ENCODE measurements around the gene BTRC.
"Not testable (repeated sequence)": the region's sequence is repeated elsewhere in the genome, so short reads cannot be mapped to it uniquely, and the experiment has no call there.

Gene BTRC

GRCh38 chr10:101353692-101354327 lies at the start of gene BTRC:
Gene BTRC (plus strand): TSS chr10:101354165. CDS start chr10:101354181, 16 bp downstream.
- DNase-seq (ENCODE audit: low read depth) = peak; percentile 99

GRCh38 chr10:101304316-101304715 lies 49.6 kb upstream of the BTRC start:
- no peak for DNase-seq (ENCODE audit: low read depth)

DNA sequence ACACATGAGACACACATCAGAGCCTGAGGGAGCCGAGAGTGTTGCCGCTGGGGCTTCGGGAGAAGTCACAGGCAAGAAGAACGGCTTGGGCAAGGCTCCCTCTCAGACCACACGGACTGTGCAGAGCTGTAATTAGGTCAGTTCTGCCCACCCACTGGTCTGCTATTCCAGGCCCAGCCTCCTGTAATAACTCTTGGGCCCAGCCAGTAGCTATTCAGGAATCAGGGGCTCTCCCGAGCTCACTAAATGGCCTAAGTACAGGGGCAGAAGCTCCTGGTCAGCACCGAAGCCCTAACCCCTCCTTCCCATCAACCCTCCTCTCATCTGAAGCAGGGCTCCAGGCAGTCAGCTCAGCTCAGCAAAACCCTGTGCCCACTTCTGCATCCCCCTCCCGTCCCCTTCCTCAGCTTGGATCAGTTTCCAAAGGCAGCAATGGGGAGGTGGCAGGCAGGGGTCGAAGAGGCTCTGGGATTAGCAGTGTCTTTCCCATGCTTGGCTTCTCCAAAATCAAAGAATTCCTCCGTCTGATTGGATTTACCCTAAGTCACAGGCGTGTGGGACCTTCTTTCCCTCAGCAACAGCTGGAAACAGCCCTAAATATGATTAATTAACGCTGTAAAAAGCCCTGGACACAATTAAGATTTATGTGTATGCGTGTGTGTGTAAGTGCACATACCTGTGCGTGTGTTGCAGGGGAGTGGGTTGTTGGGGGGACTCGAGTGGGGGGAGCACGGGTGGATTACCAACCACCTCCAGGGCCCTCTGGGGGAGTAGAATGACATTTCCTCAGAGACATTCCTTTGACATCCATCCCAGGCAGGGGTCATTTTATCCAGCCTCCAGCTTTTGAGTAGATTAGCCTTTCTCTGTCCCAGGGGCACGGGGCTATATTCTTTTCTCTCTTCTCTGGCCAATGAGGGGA lies 48.4 kb upstream of the BTRC start:
- no peak for DNase-seq (ENCODE audit: low read depth)

DNA sequence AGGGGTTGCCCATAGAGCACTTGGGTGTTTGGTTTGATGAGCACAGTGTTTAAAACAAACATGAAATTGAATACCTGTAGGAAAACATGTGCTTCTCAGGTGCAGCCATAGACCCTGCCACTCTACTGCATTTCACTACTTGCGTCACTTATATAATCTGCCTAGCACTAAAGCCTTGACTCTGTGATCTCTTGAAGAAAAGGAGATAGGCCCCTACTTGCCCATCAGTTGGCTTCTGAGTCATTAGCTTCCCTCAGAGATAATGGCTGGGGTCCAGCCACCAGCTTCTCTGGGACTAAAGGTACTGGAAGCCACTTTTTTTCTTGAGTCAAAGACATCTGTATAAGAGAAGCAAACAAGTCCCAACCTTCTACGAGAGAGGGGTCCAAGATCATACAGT lies 45.9 kb upstream of the BTRC start:
- no peak for DNase-seq (ENCODE audit: low read depth)

- DNase-seq (ENCODE audit: low read depth) = no peak
Measured at GRCh38 chr10:101310529-101311184, 43.3 kb upstream of the BTRC start.

GRCh38 chr10:101311185-101312066 lies 42.5 kb upstream of the BTRC start:
- DNase-seq (ENCODE audit: low read depth) = no peak

DNA sequence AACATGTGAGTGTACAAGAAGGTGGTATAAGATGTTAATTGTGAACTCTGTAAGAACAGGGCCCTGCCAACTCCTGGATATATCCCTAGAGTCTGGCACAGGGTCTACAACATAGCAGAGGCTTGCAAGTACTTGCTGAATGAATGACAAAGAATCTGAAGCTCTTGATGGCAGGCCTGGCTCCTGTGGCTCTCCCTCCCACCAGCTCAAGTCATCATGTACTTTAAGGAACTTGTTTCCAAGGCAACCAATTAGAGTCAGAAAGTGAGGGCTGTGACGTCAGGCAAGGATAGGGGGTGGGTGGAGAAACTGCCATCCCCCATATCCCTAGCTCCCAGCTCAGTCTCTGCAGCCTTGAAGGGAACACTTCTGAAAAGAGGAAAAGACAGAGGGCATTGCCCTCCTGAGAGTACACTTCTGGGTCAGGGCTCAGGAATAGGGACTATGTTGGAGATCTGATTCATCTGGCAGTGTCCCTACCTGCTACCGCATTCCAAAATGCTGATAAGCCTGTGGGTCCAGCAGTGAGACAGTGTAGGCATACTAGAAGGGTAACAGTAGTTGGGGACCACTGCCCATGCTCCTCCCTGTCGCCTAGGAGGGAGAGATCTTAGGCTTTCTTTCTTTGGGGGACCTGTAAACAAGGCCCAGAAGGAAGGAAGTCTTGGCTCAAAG lies 34.6 kb upstream of the BTRC start:
- no peak for DNase-seq (ENCODE audit: low read depth)

DNA sequence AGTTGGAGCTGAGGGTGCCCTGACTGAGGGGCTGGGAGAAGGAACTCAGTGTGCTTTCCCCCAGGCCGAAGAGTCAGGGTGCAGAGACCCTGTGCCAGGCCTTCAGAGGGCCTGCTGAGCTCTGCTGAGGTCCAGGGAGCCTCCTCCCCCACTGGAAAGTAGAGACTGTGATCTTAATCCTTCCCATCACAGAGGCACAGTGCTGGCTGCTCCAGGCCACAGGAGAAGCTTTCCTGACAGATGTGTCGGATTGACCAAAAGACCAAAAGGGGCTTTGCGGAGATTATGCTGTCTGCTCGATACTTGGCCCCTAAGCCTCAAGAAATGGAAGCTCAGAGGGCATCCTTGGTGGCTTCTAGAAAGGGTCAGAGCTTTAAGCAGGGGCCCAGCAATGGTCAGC lies 32.9 kb upstream of the BTRC start:
- no peak for DNase-seq (ENCODE audit: low read depth)

DNA sequence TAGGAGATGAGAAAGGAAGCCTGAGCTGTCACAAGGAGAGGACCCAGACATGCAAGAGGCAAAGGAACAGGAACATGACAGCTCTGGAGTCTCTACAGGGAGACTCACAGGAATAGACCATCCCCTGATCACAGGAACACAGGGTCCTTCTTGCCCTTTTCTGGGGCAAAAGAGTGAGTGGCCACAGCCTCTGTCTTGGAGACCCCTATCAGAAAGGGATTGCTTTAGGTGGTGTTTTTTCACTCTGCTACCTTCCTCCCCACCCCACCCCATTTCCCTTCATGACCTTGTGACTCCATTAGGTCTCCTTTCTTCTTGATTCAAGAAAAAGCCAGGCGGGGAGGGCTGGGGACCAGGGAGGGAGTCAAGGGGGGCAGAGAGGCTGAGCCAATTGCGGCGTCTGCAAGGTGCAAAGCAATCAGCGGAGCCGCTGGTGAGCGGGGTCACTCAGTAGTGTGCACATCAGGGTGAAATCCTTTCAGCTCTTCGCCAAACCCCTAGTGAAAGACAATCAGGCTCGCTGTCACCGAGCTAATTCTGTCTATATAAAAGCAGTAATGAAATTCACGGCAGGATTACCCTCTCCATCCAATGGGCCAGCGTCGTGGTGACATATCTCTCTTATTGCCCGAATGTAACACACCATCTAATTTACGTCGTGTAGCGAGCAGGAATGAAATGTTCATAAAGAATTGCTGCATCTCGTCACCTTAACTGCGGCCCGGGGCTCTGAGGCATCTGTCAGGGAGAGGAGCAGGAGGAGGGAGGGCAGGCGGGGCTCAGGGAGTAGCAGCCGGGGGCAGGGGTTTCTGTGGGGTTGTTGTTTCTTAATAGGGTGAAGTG lies 31.5 kb upstream of the BTRC start:
- no peak for DNase-seq (ENCODE audit: low read depth)

- no peak for DNase-seq (ENCODE audit: low read depth)
Measured at GRCh38 chr10:101323495-101323894, 30.5 kb upstream of the BTRC start.

DNA sequence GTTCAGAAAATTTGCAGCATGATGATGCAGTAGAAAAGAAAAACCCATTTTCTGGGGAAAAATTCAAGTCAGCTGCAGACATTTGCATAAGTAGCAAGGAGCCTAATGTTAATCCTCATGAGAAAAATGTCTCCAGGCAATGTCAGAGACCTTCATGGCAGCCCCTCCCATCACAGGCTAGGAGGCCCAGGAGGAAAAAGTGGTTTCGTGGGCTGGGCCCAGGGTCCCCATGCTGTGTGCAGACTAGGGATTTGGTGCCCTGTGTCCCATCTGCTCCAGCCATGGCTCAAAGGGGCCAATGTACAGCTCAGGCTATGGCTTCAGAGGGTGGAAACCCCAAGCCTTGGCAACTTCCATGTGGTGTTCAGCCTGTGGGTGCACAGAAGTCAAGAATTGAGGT lies 26.5 kb upstream of the BTRC start:
- DNase-seq (ENCODE audit: low read depth) = not testable (repeated sequence)

- no peak for DNase-seq (ENCODE audit: low read depth)
Measured at GRCh38 chr10:101329341-101330032, 24.5 kb upstream of the BTRC start.

DNA sequence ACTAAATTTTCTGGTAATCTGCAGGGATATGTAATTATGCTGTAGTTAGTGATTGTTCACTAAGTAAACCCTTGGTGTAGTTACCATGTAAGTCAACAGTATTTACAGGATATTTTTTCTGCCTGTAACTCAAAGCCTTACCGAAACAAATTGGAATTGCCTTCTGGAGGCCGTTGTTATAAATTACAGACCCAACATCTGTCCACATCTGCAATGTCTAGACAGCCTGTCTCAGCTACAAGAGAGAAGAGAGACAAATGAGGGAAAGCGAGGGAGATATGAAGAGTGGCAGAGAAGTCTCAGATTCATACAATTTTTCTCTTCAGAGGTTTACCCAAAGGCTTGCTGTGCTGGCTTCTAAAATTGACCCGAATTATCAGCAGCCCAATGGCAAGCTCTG lies 23.7 kb upstream of the BTRC start:
- no peak for DNase-seq (ENCODE audit: low read depth)

DNA sequence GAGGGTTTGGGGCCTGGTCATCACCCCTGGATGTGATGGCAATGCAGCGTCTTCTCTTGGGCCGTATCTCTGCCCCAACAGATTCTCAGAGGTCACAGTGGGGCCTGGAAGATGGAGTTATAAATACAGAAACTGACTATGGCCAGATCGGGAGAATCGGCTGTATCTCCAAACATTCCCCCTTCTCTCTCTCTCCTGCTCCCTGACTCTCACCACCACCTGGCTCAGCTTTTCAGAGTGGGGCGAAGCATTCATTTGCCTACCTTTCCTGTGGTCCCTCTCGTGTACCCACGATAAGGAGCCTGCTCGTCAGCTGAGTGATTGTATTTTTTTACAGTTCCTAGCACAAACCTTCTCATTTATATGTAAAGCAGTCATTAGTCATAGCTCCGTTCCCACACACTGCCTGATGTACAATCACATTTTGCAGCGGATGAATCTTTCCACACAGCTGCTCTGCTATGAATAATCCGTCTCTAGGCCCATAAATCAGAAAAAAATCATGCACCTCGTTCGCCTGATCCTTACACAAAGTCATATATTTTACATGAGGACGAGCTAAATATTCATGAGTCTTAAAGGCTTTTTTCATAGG lies 23.2 kb upstream of the BTRC start:
- peak; percentile 73 for DNase-seq (ENCODE audit: low read depth)

DNA sequence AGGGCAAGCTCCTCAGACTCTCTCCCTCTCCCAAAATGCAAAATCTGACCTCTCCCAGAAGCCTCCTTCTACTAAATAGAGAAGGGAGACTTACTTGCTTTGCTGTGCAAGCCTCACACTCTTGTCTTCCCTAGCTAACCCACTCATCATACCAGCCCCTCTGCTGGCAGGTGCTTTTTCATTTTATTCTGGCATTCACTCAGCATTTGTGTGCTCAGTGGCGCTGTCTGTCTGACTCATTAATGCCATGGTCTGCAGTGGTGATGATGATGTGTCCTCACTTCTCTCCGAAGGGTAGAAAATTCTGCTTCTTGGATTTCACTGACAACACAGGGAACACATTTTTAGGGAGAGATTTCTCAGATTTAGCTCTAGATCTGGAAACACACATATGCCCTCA lies 22.0 kb upstream of the BTRC start:
- DNase-seq (ENCODE audit: low read depth) = peak; percentile 42

DNA sequence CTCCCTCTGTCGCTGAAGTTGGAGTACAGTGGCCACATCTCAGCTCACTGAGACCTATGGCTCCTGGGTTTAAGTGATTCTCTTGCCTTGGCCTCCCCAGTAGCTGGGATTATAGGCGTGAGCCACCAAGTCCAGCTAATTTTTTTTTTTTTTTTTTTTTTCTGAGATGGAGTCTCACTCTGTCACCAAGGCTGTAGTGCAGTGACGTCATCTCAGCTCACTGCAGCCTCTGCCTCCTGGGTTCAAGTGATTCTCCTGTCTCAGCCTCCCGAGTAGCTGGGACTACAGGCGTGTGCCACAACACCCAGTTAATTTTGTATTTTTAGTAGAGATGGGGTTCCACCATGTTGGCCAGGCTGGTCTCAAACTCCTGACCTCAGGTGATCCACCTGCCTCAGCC lies 19.7 kb upstream of the BTRC start:
- not testable (repeated sequence) for DNase-seq (ENCODE audit: low read depth)

GRCh38 chr10:101336382-101336781 lies 17.6 kb upstream of the BTRC start:
- no peak for DNase-seq (ENCODE audit: low read depth)

- DNase-seq (ENCODE audit: low read depth) = no peak
Measured at GRCh38 chr10:101337836-101338235, 16.1 kb upstream of the BTRC start.

GRCh38 chr10:101341438-101341837 lies 12.5 kb upstream of the BTRC start:
- no peak for DNase-seq (ENCODE audit: low read depth)

Measured in ELR (cell line).